Measurements from ENCODE around the gene CCDC179.
A peak's percentile ranks its signal among the peaks of the same experiment; 100 is the strongest.

Gene CCDC179

GRCh38 chr11:22860241-22860640, at the start of gene CCDC179:
TSS of gene CCDC179 (minus strand) at chr11:22860474. CDS start at chr11:22860421, 53 bp downstream.
- no peak for DNase-seq (ENCODE audit: low spot score)

- no peak for DNase-seq (ENCODE audit: low spot score)
Measured at GRCh38 chr11:22903782-22904181, 43.5 kb upstream of the CCDC179 start.

GRCh38 chr11:22901603-22902002, 41.3 kb upstream of the CCDC179 start:
- no peak for DNase-seq (ENCODE audit: low spot score)

GRCh38 chr11:22900764-22901486, 40.7 kb upstream of the CCDC179 start:
- no peak for DNase-seq (ENCODE audit: low spot score)

GRCh38 chr11:22898036-22898435, 37.8 kb upstream of the CCDC179 start:
- DNase-seq (ENCODE audit: low spot score), result no peak

GRCh38 chr11:22890227-22890626, 30.0 kb upstream of the CCDC179 start:
- no peak for DNase-seq (ENCODE audit: low spot score)

- DNase-seq (ENCODE audit: low spot score), result no peak
Measured at GRCh38 chr11:22884217-22884616, 23.9 kb upstream of the CCDC179 start.

- no peak for DNase-seq (ENCODE audit: low spot score)
Measured at GRCh38 chr11:22879630-22880029, 19.4 kb upstream of the CCDC179 start.

- no peak for DNase-seq (ENCODE audit: low spot score)
Measured at GRCh38 chr11:22878604-22879003, 18.3 kb upstream of the CCDC179 start.

GRCh38 chr11:22878039-22878438, 17.8 kb upstream of the CCDC179 start:
- no peak for DNase-seq (ENCODE audit: low spot score)

GRCh38 chr11:22875869-22876473, 15.7 kb upstream of the CCDC179 start:
- peak; percentile 85 for DNase-seq (ENCODE audit: low spot score)

GRCh38 chr11:22869325-22869724, 9.1 kb upstream of the CCDC179 start:
- no peak for DNase-seq (ENCODE audit: low spot score)

GRCh38 chr11:22859756-22860155, 518 bp downstream of the CCDC179 start:
- no peak for DNase-seq (ENCODE audit: low spot score)

GRCh38 chr11:22851477-22851876, 8.8 kb downstream of the CCDC179 start:
- no peak for DNase-seq (ENCODE audit: low spot score)

- no peak for DNase-seq (ENCODE audit: low spot score)
Measured at GRCh38 chr11:22846726-22847125, 13.5 kb downstream of the CCDC179 start.

GRCh38 chr11:22832315-22833015, 27.8 kb downstream of the CCDC179 start:
- no peak for DNase-seq (ENCODE audit: low spot score)

- DNase-seq (ENCODE audit: low spot score), result no peak
Measured at GRCh38 chr11:22830082-22830414, 30.2 kb downstream of the CCDC179 start.

- DNase-seq (ENCODE audit: low spot score), result peak; percentile 97
Measured at GRCh38 chr11:22829231-22830081, 30.8 kb downstream of the CCDC179 start, which contains the start of gene SVIP. TSS of gene SVIP (minus strand) at chr11:22829801. CDS start at chr11:22829748, 53 bp downstream.

GRCh38 chr11:22828373-22828772, 31.9 kb downstream of the CCDC179 start:
- DNase-seq (ENCODE audit: low spot score), result peak; percentile 20

- no peak for DNase-seq (ENCODE audit: low spot score)
Measured at GRCh38 chr11:22822203-22822602, 38.1 kb downstream of the CCDC179 start.

- no peak for DNase-seq (ENCODE audit: low spot score)
Measured at GRCh38 chr11:22809893-22810292, 50.4 kb downstream of the CCDC179 start.

- no peak for DNase-seq (ENCODE audit: low spot score)
Measured at GRCh38 chr11:22808571-22809197, 51.6 kb downstream of the CCDC179 start.

All from cerebellar cortex (tissue), 1 donor.